GM10248 (cell line): ENCODE measurements around the gene HTRA3.

ENCODE experiments used
- CTCF ChIA-PET: fragments of 300-600 bp; sonication (Branson Sonifier 250); formaldehyde crosslinking; extraction: SDS; loops from one replicate; lab custom pipeline; 2021; ENCODE audit warnings: antibody characterized with exemption; lab: Yijun Ruan, JAX
- POLR2A ChIA-PET: fragments of 350-650 bp; sonication (Branson Sonifier 250); formaldehyde crosslinking; extraction: SDS; loops from one replicate; lab custom pipeline; 2020; ENCODE audit warnings: antibody characterized with exemption; lab: Yijun Ruan, JAX
- DNase-seq: peaks from one replicate; pipeline ENCODE4 v3.0.0; 2012; ENCODE audit errors: extremely low spot score
- CTCF ChIP-seq: IDR thresholded peaks from 2 replicates; pipeline ENCODE4 v1.5.1; 2012; ENCODE audit warnings: mild to moderate bottlenecking, low read depth; ENCODE audit errors: extremely low read depth, missing control alignments, control extremely low read depth

The HTRA3 gene

GRCh38 chr4:8244931-8245460 lies 24.6 kb upstream of the HTRA3 start:
- ChIA-PET POLR2A (no interaction called here), CTCF (interaction anchor here (1.0 to 6.5 kb wide), 4 partner anchors 15 to 183 kb away, joined by 3 to 54 read pairs (median 5); no protein-coding TSS in a partner anchor)
- DNase-seq: no peak
- no peak for TF ChIP-seq CTCF

- ChIA-PET CTCF (interaction anchor here (0.8 to 6.5 kb wide), 3 partner anchors 16 to 157 kb away, joined by 3 to 54 read pairs (median 7); no protein-coding TSS in a partner anchor), POLR2A (interaction anchor here (0.5 kb wide), 1 partner anchor 1504 kb away, joined by 4 read pairs; no protein-coding TSS in a partner anchor)
Measured at GRCh38 chr4:8245884-8246833, 23.4 kb upstream of the HTRA3 start.

DNA sequence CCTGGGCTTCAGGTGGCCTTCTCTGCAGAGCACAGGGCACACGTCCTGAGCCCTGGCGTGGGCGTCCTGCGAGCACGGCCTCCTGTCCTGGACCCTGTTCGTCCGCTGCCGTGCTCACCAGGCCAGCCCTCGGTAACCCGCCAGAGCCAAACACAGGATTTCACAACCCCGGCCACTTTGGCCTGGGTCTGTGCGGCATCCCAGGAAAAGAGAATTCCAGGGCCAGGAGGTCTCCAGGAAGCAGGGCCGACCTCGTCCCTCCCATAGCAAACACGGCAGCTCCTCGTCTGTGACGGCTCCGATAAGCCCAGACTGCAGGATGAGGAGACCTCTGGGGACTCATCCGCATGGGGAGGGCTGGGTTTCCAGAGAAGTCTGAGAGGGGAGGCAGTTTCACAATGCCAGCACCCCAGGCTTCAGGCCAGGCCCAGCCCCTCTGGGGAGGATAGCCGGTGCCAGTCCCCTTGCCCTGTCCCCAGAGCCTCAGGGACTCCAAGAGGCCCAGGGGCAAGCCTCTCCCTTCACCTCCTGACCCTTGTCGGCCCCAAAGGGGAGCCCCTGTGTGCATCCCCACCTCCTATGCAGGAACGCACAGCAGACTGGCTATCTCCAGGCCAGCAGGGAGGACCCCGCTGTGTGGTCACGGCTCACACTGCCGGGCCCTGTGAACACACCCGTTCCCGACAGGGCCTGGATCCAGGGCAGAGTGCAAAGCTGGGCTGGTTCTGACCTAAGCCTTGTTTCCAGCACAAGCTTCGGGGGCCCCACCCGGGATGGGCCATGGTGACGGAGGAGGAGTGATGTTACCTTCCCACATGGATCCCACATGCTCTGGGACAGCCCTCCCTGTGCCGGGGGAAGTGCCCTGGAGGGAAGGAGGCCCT lies 22.3 kb upstream of the HTRA3 start:
- DNase-seq: no peak
- no peak for TF ChIP-seq CTCF
- ChIA-PET POLR2A (interaction anchor here (0.6 kb wide), 1 partner anchor 146 kb away, joined by 3 read pairs; no protein-coding TSS in a partner anchor), CTCF (interaction anchor here (0.8 kb wide), 1 partner anchor 20 kb away, joined by 3 read pairs; no protein-coding TSS in a partner anchor)

More at GRCh38 chr4:8245884-8246833, 23.4 kb upstream of the HTRA3 start:
- no peak for TF ChIP-seq CTCF
- DNase-seq: no peak

DNA sequence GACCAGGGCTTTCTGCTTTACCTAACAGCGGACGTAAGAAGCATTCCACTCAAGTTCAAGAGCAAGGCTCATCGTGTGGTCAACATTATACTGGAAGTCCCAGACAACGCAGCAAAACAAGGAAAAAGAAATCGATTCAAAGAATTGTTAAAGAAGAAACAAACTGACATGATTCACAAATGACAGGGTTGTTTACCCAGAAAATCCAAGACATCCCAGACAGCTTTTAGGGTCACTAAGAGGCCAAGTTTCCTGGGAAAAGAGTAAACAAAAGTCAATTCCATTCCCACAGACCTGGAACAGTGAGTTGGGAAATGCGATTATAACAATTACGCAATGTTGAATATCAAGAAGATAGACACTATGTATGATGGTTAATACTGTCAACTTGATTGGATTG lies 21.5 kb upstream of the HTRA3 start:
- DNase-seq: no peak
- ChIA-PET CTCF (no interaction called here), POLR2A (interaction anchor here (0.6 kb wide), 1 partner anchor 146 kb away, joined by 3 read pairs; no protein-coding TSS in a partner anchor)
- no peak for TF ChIP-seq CTCF

GRCh38 chr4:8250227-8250626 lies 19.3 kb upstream of the HTRA3 start:
- no peak for TF ChIP-seq CTCF
- CTCF ChIA-PET: interaction anchor here (1.0 to 2.0 kb wide), 4 partner anchors 8 to 153 kb away, joined by 4 to 8 read pairs (median 6); no protein-coding TSS in a partner anchor
- DNase-seq: no peak
- POLR2A ChIA-PET: no interaction called here
